GM06990 (cell line): ENCODE results near the gene UNC13A.
"Not testable (repeated sequence)": the region's sequence is repeated elsewhere in the genome, so short reads cannot be mapped to it uniquely, and the experiment has no call there.

Experiments
- DNase-seq: peaks from one replicate; pipeline ENCODE4 v3.0.0-alpha.2; 2011; ENCODE audit not compliant: insufficient read length; ENCODE audit errors: extremely low read depth
- H3K27me3 ChIP-seq: replicated peaks from 2 replicates; pipeline ENCODE4 v1.6.0; 2011; ENCODE audit warnings: low read length; ENCODE audit not compliant: control insufficient read depth, insufficient read depth
- H3K36me3 ChIP-seq: 2 replicates; pipeline ENCODE4 v1.5.1; 2011; ENCODE audit warnings: low read length; ENCODE audit not compliant: control insufficient read depth, insufficient read depth
- H3K4me3 ChIP-seq: replicated peaks from 2 replicates; pipeline ENCODE4 v1.5.1; 2011; ENCODE audit warnings: low read depth, mild to moderate bottlenecking, control low read depth, low read length
- CTCF ChIP-seq: IDR thresholded peaks from 2 replicates; pipeline ENCODE4 v1.5.1; 2011; ENCODE audit warnings: low read length, control low read depth, mild to moderate bottlenecking, inconsistent platforms; ENCODE audit not compliant: insufficient read depth, poor library complexity, severe bottlenecking

Gene UNC13A

DNA sequence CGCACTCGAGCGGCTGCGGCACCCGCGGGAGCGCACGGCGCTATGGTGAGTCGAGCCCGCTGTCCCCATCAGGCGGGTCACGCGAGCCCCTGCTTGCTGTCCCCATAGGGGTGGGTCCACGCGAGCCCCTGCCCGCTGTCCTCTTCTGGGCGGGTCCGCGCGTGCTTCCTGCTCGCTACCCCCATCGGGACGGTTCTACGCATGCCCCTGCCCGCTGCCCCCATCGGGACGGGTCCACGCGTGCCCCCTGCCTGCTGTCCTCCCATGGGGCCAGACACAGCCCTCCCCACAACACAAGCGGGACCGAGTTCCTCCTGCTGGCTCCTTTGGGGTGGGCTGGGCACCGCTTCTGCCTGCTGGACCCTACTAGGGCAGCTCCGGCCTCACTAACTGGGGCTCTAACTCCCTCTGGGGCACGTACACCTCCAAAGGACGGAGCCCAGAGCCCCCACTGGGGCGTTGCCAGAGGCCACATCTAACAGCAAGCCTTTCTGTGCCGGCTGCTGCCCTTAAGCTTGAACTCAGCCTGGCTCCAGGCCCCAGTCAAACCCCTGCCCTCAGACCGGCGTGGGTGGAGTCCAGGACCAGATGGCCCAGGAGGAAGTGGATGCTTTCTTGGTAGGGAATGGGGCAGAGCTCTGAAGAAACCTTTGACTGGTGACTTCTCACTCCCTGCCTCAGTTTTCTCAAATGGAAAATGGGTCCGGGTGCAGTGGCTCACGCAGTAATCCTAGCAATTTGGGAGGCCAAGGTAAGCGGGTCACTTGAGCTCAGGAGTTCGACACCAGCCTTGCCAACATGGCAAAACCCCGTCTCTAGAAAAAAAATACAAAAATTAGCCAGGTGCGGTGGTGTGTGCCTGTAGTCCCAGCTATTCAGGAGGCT, 132.0 kb downstream of the UNC13A start:
- peak; percentile 60 for DNase-seq
- TF ChIP-seq CTCF: no peak
- H3K36me3 ChIP-seq: peaks cover 12% of the 10 kb centered on the region
- peak overlapping the region; percentile 96 for H3K4me3 ChIP-seq
- no peaks in the 10 kb centered on the region for H3K27me3 ChIP-seq

GRCh38 chr19:17555480-17555928, 132.7 kb downstream of the UNC13A start, which contains the start of gene COLGALT1:
TSS of gene COLGALT1 (plus strand) at chr19:17555649. CDS start at chr19:17555714, 65 bp downstream.
- peak; percentile 97 for DNase-seq
- Histone ChIP-seq H3K4me3 (peak within 1 kb of the TSS; percentile 96), H3K27me3 (no peaks in the 10 kb centered on the region), H3K36me3 (peaks cover 12% of the 10 kb centered on the region)
- TF ChIP-seq CTCF: no peak

GRCh38 chr19:17554968-17555479, 133.1 kb downstream of the UNC13A start:
- no peak for DNase-seq
- no peak for TF ChIP-seq CTCF
- Histone ChIP-seq H3K4me3 (peak overlapping the region; percentile 64), H3K27me3 (no peaks in the 10 kb centered on the region), H3K36me3 (peaks cover 8% of the 10 kb centered on the region)

DNA sequence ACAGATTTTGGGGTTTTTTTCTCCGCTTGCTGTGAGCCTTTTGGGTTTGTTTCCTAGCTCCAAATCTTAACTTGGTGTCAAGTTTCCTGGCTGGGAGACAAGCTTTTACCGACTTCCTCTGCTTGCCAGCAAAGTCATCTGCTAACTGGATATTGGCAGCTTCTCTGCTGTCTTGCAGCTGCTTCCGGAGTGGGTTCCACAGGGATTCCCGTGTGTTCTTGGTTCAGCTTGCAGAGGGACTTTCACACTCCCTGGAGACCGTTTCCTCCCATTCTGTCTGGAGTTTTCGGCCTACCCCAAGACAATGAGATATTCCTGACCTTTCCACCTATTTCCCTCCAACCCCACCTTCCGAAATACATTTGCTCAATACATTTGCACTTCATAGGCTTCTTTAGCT, 134.9 kb downstream of the UNC13A start:
- no peak for TF ChIP-seq CTCF
- Histone ChIP-seq H3K27me3 (no peaks in the 10 kb centered on the region), H3K36me3 (no peaks in the 10 kb centered on the region; the same call in 1 of the 2 replicates), H3K4me3 (no peak overlapping the region)
- no peak for DNase-seq

DNA sequence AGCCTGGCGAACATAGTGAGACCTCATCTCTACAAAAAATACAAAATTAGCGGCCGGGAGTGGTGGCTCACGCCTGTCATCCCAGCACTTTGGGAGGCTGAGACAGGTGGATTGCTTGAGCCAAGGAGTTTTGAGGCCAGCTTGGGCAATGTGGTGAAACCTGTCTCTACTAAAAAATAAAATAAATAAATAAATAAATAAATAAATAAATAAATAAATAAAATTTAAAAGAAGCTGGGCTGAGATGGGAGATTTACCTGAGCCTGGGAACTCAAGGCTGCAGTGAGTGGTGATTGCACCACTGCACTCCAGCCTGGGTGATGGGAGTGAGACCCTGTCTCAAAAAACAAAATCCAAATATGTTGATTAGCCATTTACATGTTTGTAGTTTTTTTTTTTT, 135.4 kb downstream of the UNC13A start:
- not testable (repeated sequence) for H3K4me3 ChIP-seq, DNase-seq, H3K36me3 ChIP-seq, H3K27me3 ChIP-seq
